22Rv1 (cell line): ENCODE measurements around the gene OR51B5.
"Not testable (repeated sequence)": the region's sequence is repeated elsewhere in the genome, so short reads cannot be mapped to it uniquely, and the experiment has no call there.

Source experiments
- CTCF ChIP-seq: fragments of 450-650 bp; IDR thresholded peaks from 2 replicates; pipeline ENCODE4 v1.5.1; 2017; ENCODE audit warnings: mild to moderate bottlenecking
- ZFX ChIP-seq: fragments of 450-650 bp; IDR thresholded peaks from 2 replicates; pipeline ENCODE4 v1.6.1; 2017; ENCODE audit warnings: antibody characterized with exemption, borderline replicate concordance

GRCh38 chr11:5366365-5366764 lies 23.0 kb upstream of the OR51B5 start:
- TF ChIP-seq CTCF, ZFX: not testable (repeated sequence)
